Limb (tissue), 2 donors: Measurements from ENCODE around the gene ASTN2.

Experiments
- DNase-seq, 2 donors: peaks; one replicate each; pipeline ENCODE4 v3.0.0-alpha.2; 2016; ENCODE audit errors: extremely low spot score in 2 of 2

The ASTN2 gene

GRCh38 chr9:116390303-116391228, 1024.3 kb downstream of the ASTN2 start:
- no peak for DNase-seq

- no peak for DNase-seq
Observed at GRCh38 chr9:116389541-116390302, 1025.1 kb downstream of the ASTN2 start.

- no peak for DNase-seq
Observed at GRCh38 chr9:116387934-116388698, 1026.7 kb downstream of the ASTN2 start.

- DNase-seq: no peak
Observed at GRCh38 chr9:116383936-116384335, 1030.9 kb downstream of the ASTN2 start.

GRCh38 chr9:116383133-116383532, 1031.7 kb downstream of the ASTN2 start:
- no peak for DNase-seq

GRCh38 chr9:116382053-116382452, 1032.8 kb downstream of the ASTN2 start:
- DNase-seq: no peak

- no peak for DNase-seq
Observed at GRCh38 chr9:116381350-116381749, 1033.5 kb downstream of the ASTN2 start.

GRCh38 chr9:116380496-116380995, 1034.3 kb downstream of the ASTN2 start:
- no peak for DNase-seq

- DNase-seq: no peak
Observed at GRCh38 chr9:116379821-116380220, 1035.0 kb downstream of the ASTN2 start.

GRCh38 chr9:116378873-116379272, 1036.0 kb downstream of the ASTN2 start:
- DNase-seq: no peak

- no peak for DNase-seq
Observed at GRCh38 chr9:116377179-116377798, 1037.6 kb downstream of the ASTN2 start.
